ENCODE results near the gene PDCD1. TPM values are rescaled to one million over a fixed set of nuclear protein-coding genes. Genes with fewer than 3 reads are reported as not detected.
A peak's percentile ranks its signal among the peaks of the same experiment; 100 is the strongest.
"Not testable (repeated sequence)": the region's sequence is repeated elsewhere in the genome, so short reads cannot be mapped to it uniquely, and the experiment has no call there.

The PDCD1 gene
- total RNA-seq, 1 experiment from 2014 or later, result not detected

GRCh38 chr2:241827394-241827793, 31.3 kb downstream of the PDCD1 start:
- peaks cover 15% of the 10 kb centered on the region for H3K9me3 Mint-ChIP-seq (ENCODE audit: low read depth, unreplicated experiment)
- peaks cover 16% of the 10 kb centered on the region for H3K36me3 Mint-ChIP-seq (ENCODE audit: insufficient read depth, unreplicated experiment)
- H3K27ac Mint-ChIP-seq (ENCODE audit: unreplicated experiment), result no peak overlapping the region
- no TSS peak for BruUV-seq (replicated peaks)
- H3K27me3 Mint-ChIP-seq (ENCODE audit: unreplicated experiment), result peaks cover 57% of the 10 kb centered on the region
- DNase-seq, result no peak
- peaks cover 8% of the 10 kb centered on the region for H3K4me1 Mint-ChIP-seq (ENCODE audit: low read depth, unreplicated experiment)
- CTCF ChIA-PET, result no interaction called here
- intact Hi-C loops (cut with micrococcal nuclease; ENCODE audit: unreplicated experiment), result no loop called here
- no peak for TF ChIP-seq CTCF (IDR thresholded peaks at IDR 0.05; ENCODE audit: unreplicated experiment)
- no peak overlapping the region for H3K4me3 Mint-ChIP-seq (ENCODE audit: low read depth, unreplicated experiment)

GRCh38 chr2:241823531-241824437, 34.9 kb downstream of the PDCD1 start:
- peaks cover 16% of the 10 kb centered on the region for H3K9me3 Mint-ChIP-seq (ENCODE audit: low read depth, unreplicated experiment)
- BruUV-seq (replicated peaks); H3K4me3 Mint-ChIP-seq (ENCODE audit: low read depth, unreplicated experiment); DNase-seq; intact Hi-C loops (cut with micrococcal nuclease; ENCODE audit: unreplicated experiment); H3K4me1 Mint-ChIP-seq (ENCODE audit: low read depth, unreplicated experiment): not testable (repeated sequence)
- CTCF ChIA-PET, result interaction anchor here (0.7 kb wide), 1 partner anchor 33 kb away, joined by 3 read pairs; no protein-coding TSS in a partner anchor
- H3K27ac Mint-ChIP-seq (ENCODE audit: unreplicated experiment), result peak overlapping the region; percentile 41
- peaks cover 36% of the 10 kb centered on the region for H3K27me3 Mint-ChIP-seq (ENCODE audit: unreplicated experiment)
- H3K36me3 Mint-ChIP-seq (ENCODE audit: insufficient read depth, unreplicated experiment), result peaks cover 16% of the 10 kb centered on the region

- no TSS peak for BruUV-seq (replicated peaks)
- Mint-ChIP-seq H3K9me3 (ENCODE audit: low read depth, unreplicated experiment) (peaks cover 16% of the 10 kb centered on the region), H3K4me1 (ENCODE audit: low read depth, unreplicated experiment) (peaks cover 8% of the 10 kb centered on the region), H3K27me3 (ENCODE audit: unreplicated experiment) (peaks cover 46% of the 10 kb centered on the region), H3K4me3 (ENCODE audit: low read depth, unreplicated experiment) (no peak overlapping the region), H3K27ac (ENCODE audit: unreplicated experiment) (no peak overlapping the region), H3K36me3 (ENCODE audit: insufficient read depth, unreplicated experiment) (peaks cover 16% of the 10 kb centered on the region)
- TF ChIP-seq CTCF (IDR thresholded peaks at IDR 0.05; ENCODE audit: unreplicated experiment), result no peak
- intact Hi-C loops (cut with micrococcal nuclease; ENCODE audit: unreplicated experiment), result no loop called here
- no peak for DNase-seq
- CTCF ChIA-PET, result no interaction called here
Measured at GRCh38 chr2:241822264-241822623, 36.5 kb downstream of the PDCD1 start.

- no TSS peak for BruUV-seq (replicated peaks)
- CTCF ChIA-PET, result no interaction called here
- H3K36me3 Mint-ChIP-seq (ENCODE audit: insufficient read depth, unreplicated experiment), result peaks cover 16% of the 10 kb centered on the region
- H3K27ac Mint-ChIP-seq (ENCODE audit: unreplicated experiment), result no peak overlapping the region
- H3K27me3 Mint-ChIP-seq (ENCODE audit: unreplicated experiment), result peaks cover 51% of the 10 kb centered on the region
- H3K9me3 Mint-ChIP-seq (ENCODE audit: low read depth, unreplicated experiment), result peaks cover 16% of the 10 kb centered on the region
- no peak for TF ChIP-seq CTCF (IDR thresholded peaks at IDR 0.05; ENCODE audit: unreplicated experiment)
- no peak for DNase-seq
- H3K4me1 Mint-ChIP-seq (ENCODE audit: low read depth, unreplicated experiment), result peaks cover 8% of the 10 kb centered on the region
- intact Hi-C loops (cut with micrococcal nuclease; ENCODE audit: unreplicated experiment), result no loop called here
- H3K4me3 Mint-ChIP-seq (ENCODE audit: low read depth, unreplicated experiment), result no peak overlapping the region
Measured at GRCh38 chr2:241821460-241822263, 37.0 kb downstream of the PDCD1 start.

Data from Calu3 (cell line).